ENCODE data around the gene ASB9. TPM values are rescaled to one million over a fixed set of nuclear protein-coding genes. Genes with fewer than 3 reads are reported as not detected.

ASB9 gene
- total and polyA plus RNA-seq, 2 of the 8 experiments (the other 6 are each of a cell fraction or from before 2014, with no cell fraction given): 0.54 to 1.2 TPM

DNA sequence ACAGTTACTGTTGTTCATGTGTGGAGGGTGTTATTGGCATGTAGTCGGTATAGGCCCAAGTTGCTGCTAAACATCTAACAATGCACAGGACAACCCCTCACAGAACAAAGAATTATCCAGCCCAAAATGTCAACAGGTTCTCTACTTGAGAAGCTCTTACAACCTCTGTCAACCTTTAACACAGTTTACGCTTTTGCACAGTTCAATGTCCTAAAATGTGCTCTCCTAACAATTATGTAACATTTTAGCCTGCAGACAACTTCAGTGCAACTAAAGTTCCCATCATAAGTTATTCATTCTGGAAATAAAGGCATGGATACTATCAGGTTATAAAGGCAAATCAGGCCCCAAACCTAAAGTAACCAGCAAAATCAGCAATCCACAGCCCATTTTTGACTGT is 66.2 kb downstream of the ASB9 start (continued):
- no peak for TF ChIP-seq SUZ12 (IDR thresholded peaks at IDR 0.05; ENCODE audit: low read length)
- TF ChIP-seq EZH2 (IDR thresholded peaks at IDR 0.05; ENCODE audit: low read depth, low read length, severe bottlenecking): no peak
- TF ChIP-seq TAF7 (optimal IDR thresholded peaks at IDR 0.05; ENCODE audit: borderline replicate concordance, low read depth, low read length): no peak
- no peak for TF ChIP-seq KDM1A (IDR thresholded peaks at IDR 0.05; ENCODE audit: borderline replicate concordance, low read length)
- no peak for TF ChIP-seq KDM4A (IDR thresholded peaks at IDR 0.05; ENCODE audit: low read depth, low read length, severe bottlenecking)
